Astrocyte (in vitro differentiated cells and primary cell): ENCODE measurements around the gene CNTNAP2.

Experiments used
- CTCF ChIP-seq: IDR thresholded peaks from 2 replicates; pipeline ENCODE4 v1.5.1; 2011; ENCODE audit warnings: low read depth, mild to moderate bottlenecking, inconsistent platforms, low read length, moderate library complexity; ENCODE audit not compliant: insufficient read depth
- EZH2 ChIP-seq: IDR thresholded peaks from 2 replicates; pipeline ENCODE4 v1.6.1; 2012; ENCODE audit warnings: mild to moderate bottlenecking, low read length, inconsistent platforms; ENCODE audit not compliant: insufficient read depth

DNA sequence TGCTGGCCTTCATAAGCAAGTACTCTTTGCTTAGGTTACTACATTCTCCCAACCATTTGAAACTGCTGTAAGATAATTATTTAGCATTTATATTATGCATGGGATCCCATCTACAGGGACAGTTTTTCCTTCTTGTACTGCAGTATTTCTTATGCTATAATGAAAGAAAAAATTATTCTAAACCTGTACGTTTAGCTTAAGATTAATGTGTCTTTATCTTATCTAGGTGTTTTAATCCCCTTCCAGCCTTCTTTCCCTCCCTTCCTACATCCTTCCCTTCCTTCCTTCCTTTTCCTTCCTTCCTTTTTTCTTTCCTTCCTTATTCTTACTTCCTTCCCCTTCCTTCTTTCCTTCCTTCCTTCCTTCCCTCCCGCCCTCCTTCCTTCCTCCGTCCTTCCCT is 778.3 kb downstream of the CNTNAP2 start:
- TF ChIP-seq CTCF (no peak), EZH2 (no peak)
